SK-N-MC (cell line): ENCODE results near the gene FGF14.

Experiments used
- EZH2 ChIP-seq: fragments of 200-600 bp; sonication (generic); IDR thresholded peaks from one replicate; pipeline ENCODE4 v1.6.1; 2017; ENCODE audit warnings: antibody characterized with exemption
- FOXP2 ChIP-seq: optimal IDR thresholded peaks from 2 replicates; pipeline ENCODE3; 2011; ENCODE audit warnings: mild to moderate bottlenecking, moderate library complexity; ENCODE audit not compliant: insufficient read depth; ENCODE audit errors: extremely low read length, control extremely low read depth
- POLR2AphosphoS5 ChIP-seq: IDR thresholded peaks from 2 replicates; pipeline ENCODE4 v1.6.1; 2012; ENCODE audit warnings: mild to moderate bottlenecking, low read depth, low read length, borderline replicate concordance

DNA sequence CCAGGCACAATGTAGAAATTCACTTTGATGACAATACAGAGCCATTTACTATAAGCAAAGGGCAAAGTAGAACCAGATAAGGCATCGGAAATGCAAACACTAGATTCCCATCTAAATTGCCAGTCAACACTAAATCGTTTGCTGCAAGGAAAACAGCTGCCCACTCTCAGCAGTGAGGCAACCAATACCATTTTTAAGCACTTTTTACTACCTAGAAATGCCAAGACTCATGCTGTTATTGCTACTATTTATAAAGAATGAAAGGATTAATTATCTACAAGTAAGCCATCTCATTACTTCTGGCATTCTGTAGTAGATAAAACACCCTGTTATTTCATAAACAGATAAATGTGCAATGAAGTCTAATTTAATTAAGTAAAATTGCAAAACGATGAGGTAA is 422.0 kb downstream of the FGF14 start:
- TF ChIP-seq POLR2AphosphoS5 (no peak), EZH2 (no peak), FOXP2 (no peak)
